HL-60 (cell line): ENCODE measurements around the gene NPAS2.

Experiments
- DNase-seq, 2 experiments: peaks; one replicate each; pipeline ENCODE4 v3.0.0-alpha.2; 2010 to 2020; ENCODE audit warnings: low read depth in 1 of 2, low spot score in 1 of 2
- H3K27ac ChIP-seq: fragments of 250-450 bp; sonication (Bioruptor Pico); replicated peaks from 2 replicates; pipeline ENCODE4 v1.5.1; 2020; ENCODE audit warnings: mild to moderate bottlenecking, moderate library complexity
- H3K27me3 ChIP-seq: fragments of 250-450 bp; sonication (Bioruptor Pico); 2 replicates; pipeline ENCODE4 v1.5.1; 2021; ENCODE audit warnings: mild to moderate bottlenecking, moderate library complexity; ENCODE audit not compliant: insufficient read depth, poor library complexity, severe bottlenecking
- H3K4me3 ChIP-seq: replicated peaks from 2 replicates; pipeline ENCODE4 v1.5.1; 2011; ENCODE audit warnings: mild to moderate bottlenecking, control low read depth, low read length; ENCODE audit not compliant: insufficient read depth
- CTCF ChIP-seq: IDR thresholded peaks from one replicate; pipeline ENCODE4 v1.5.1; 2011; ENCODE audit warnings: low read length, control low read depth, inconsistent platforms; ENCODE audit not compliant: insufficient read depth
- GABPA ChIP-seq: IDR thresholded peaks from 2 replicates; pipeline ENCODE4 v1.6.1; 2012; ENCODE audit warnings: low read depth
- POLR2AphosphoS5 ChIP-seq: IDR thresholded peaks from 2 replicates; pipeline ENCODE4 v1.6.1; 2012; ENCODE audit warnings: low read depth
- REST ChIP-seq: IDR thresholded peaks from 2 replicates; pipeline ENCODE4 v1.6.1; 2012; ENCODE audit warnings: low read depth; ENCODE audit not compliant: insufficient replicate concordance
- SPI1 ChIP-seq: IDR thresholded peaks from 2 replicates; pipeline ENCODE4 v1.6.1; 2012; ENCODE audit warnings: low read depth, mild to moderate bottlenecking, borderline replicate concordance

Gene NPAS2

GRCh38 chr2:100857915-100858314 is 38.0 kb downstream of the NPAS2 start:
- no peak for TF ChIP-seq SPI1
- TF ChIP-seq POLR2AphosphoS5, result no peak
- no peak for TF ChIP-seq REST
- H3K4me3 ChIP-seq, result no peak overlapping the region
- DNase-seq, result no peak

GRCh38 chr2:100859902-100860301 is 40.0 kb downstream of the NPAS2 start:
- no peak for DNase-seq
- TF ChIP-seq GABPA (no peak), CTCF (no peak), SPI1 (no peak), REST (no peak), POLR2AphosphoS5 (no peak)
- H3K27ac ChIP-seq, result no peak overlapping the region
- peaks cover 4% of the 10 kb centered on the region for H3K27me3 ChIP-seq
- H3K4me3 ChIP-seq, result no peak overlapping the region

More at GRCh38 chr2:100857915-100858314, 38.0 kb downstream of the NPAS2 start:
- H3K27ac ChIP-seq, result no peak overlapping the region
- H3K27me3 ChIP-seq, result no peaks in the 10 kb centered on the region

GRCh38 chr2:100861340-100861739 is 41.4 kb downstream of the NPAS2 start:
- TF ChIP-seq CTCF, result no peak
- no peak for TF ChIP-seq POLR2AphosphoS5
- no peak for TF ChIP-seq REST
- no peak for TF ChIP-seq GABPA
- no peak for TF ChIP-seq SPI1
- DNase-seq, result no peak
- Histone ChIP-seq H3K27ac (no peak overlapping the region), H3K27me3 (peaks cover 4% of the 10 kb centered on the region), H3K4me3 (no peak overlapping the region)

GRCh38 chr2:100862081-100862480 is 42.1 kb downstream of the NPAS2 start:
- DNase-seq, result no peak
- no peak overlapping the region for H3K27ac ChIP-seq
- TF ChIP-seq GABPA (no peak), POLR2AphosphoS5 (no peak), SPI1 (no peak), REST (no peak), CTCF (no peak)

More at GRCh38 chr2:100862081-100862480, 42.1 kb downstream of the NPAS2 start:
- peaks cover 4% of the 10 kb centered on the region for H3K27me3 ChIP-seq
- H3K4me3 ChIP-seq, result no peak overlapping the region
